ENCODE results near the gene OSBPL2. TPM values are rescaled to one million over a fixed set of nuclear protein-coding genes. Genes with fewer than 3 reads are reported as not detected.

Gene OSBPL2
- polyA plus RNA-seq, 1 donor (not counting 4 experiments of a cell fraction or from before 2014, with no cell fraction given) = 15.9 TPM

DNA sequence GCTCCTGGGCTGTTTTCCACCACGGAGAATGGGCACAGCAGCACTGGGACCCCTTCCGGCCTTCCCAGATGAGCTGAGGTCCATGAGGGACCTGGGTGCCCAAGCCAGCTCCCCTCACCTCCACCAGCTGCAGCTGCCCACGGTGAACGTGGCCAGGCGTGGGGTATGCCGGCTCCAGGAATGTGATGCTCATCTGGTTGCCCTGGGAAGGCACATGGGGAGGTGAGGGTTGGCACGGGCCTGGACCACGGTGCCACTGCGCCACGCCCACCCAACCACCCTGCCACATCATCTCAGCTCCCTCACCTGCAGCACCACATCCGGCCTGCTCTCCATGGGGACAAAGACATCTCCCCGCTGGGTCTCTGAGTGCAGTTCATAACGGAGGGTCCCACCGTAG is 88.2 kb downstream of the OSBPL2 start:
- Histone ChIP-seq H3K4me2 (ENCODE audit: control insufficient read depth, extremely low read depth, insufficient read depth, low read depth, low read length) (no peak overlapping the region), H3K9me3 (ENCODE audit: control insufficient read depth, low read depth, low read length) (no peaks in the 10 kb centered on the region), H3K36me3 (ENCODE audit: control insufficient read depth in 2 of 2, extremely low read depth in 1 of 2, insufficient read depth in 2 of 2, low read length in 2 of 2) (peaks cover 53 to 58% of the 10 kb centered on the region in 2 experiments), H3K9ac (ENCODE audit: control insufficient read depth, extremely low read depth, insufficient read depth, low read length) (no peak overlapping the region), H4K20me1 (ENCODE audit: control insufficient read depth, extremely low read depth, insufficient read depth, low read length) (no peaks in the 10 kb centered on the region), H3K4me1 (ENCODE audit: control insufficient read depth, extremely low read depth, insufficient read depth, low read length) (no peaks in the 10 kb centered on the region), H3K27me3 (ENCODE audit: control insufficient read depth, extremely low read depth, insufficient read depth, low read length) (no peaks in the 10 kb centered on the region), H3K27ac (ENCODE audit: control insufficient read depth, insufficient read depth, low read length) (no peak overlapping the region), H3K79me2 (ENCODE audit: control insufficient read depth, insufficient read depth, low read length) (no peaks in the 10 kb centered on the region), H2AFZ (ENCODE audit: control insufficient read depth, low read length) (no peak overlapping the region), H3K4me3 (ENCODE audit: control insufficient read depth in 2 of 3, extremely low read depth in 1 of 3, insufficient read depth in 2 of 3, low read depth in 1 of 3, low read length in 3 of 3) (no peak overlapping the region), H3K9me1 (ENCODE audit: control insufficient read depth, extremely low read depth, insufficient read depth, low read length) (no peaks in the 10 kb centered on the region)
- FAIRE-seq (no peak), DNase-seq (ENCODE audit: low read depth, low spot score) (no peak)
- no peak for TF ChIP-seq EZH2 (IDR thresholded peaks at IDR 0.05; ENCODE audit: low read length)
- TF ChIP-seq, protein P1, sequence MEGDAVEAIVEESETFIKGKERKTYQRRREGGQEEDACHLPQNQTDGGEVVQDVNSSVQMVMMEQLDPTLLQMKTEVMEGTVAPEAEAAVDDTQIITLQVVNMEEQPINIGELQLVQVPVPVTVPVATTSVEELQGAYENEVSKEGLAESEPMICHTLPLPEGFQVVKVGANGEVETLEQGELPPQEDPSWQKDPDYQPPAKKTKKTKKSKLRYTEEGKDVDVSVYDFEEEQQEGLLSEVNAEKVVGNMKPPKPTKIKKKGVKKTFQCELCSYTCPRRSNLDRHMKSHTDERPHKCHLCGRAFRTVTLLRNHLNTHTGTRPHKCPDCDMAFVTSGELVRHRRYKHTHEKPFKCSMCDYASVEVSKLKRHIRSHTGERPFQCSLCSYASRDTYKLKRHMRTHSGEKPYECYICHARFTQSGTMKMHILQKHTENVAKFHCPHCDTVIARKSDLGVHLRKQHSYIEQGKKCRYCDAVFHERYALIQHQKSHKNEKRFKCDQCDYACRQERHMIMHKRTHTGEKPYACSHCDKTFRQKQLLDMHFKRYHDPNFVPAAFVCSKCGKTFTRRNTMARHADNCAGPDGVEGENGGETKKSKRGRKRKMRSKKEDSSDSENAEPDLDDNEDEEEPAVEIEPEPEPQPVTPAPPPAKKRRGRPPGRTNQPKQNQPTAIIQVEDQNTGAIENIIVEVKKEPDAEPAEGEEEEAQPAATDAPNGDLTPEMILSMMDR (optimal IDR thresholded peaks at IDR 0.05 in 1 of 3, IDR thresholded peaks at IDR 0.05 in 1 of 3, conservative IDR thresholded peaks at IDR 0.05 in 1 of 3; ENCODE audit: extremely low read depth in 1 of 3, insufficient read depth in 2 of 3, low read length in 3 of 3) = no peak
- dilution Hi-C loops (cut with MboI; ENCODE audit: extremely low pct_ligation_motif_present, low sequenced_read_pairs) = no loop called here

DNA sequence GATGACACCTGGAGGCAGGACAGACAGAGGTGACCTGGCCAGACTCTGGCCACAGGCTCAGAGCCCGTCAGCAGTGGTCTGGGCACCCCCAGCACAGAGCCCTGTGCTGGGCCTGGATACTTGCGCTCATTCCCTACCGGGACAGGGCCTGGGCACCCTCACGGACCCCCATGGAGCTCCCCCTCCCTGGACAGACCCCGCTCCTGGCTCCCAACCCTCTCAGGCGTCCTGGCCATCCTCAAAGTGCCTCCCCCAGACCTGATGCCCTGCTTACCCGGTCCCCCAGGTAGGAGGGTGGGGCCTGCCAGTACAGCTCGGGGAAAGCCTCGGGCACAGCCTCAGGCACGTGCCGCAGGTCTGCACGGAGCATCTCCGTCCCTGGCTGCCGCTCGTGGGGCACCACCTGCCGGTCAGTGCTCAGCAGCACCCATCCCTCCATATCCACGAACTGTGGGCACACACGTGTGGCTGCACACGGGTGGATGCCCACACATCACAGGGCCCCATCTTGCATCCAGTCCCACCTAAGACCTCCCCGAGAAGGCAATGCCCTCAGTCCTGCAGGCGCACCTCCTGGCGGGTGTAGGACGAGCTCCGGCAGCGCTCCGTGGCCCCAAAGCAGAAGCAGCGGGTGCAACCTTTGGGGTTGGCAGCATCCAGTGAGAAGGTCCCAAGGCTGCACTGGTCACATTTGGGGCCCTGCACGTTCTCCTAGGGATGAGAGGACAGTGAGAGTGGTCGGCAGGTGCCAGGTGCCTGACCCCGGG is 88.8 kb downstream of the OSBPL2 start:
- Histone ChIP-seq H3K4me1 (ENCODE audit: control insufficient read depth, extremely low read depth, insufficient read depth, low read length) (no peaks in the 10 kb centered on the region), H3K36me3 (ENCODE audit: control insufficient read depth in 2 of 2, extremely low read depth in 1 of 2, insufficient read depth in 2 of 2, low read length in 2 of 2) (peaks cover 53 to 62% of the 10 kb centered on the region in 2 experiments), H2AFZ (ENCODE audit: control insufficient read depth, low read length) (no peak overlapping the region), H3K79me2 (ENCODE audit: control insufficient read depth, insufficient read depth, low read length) (no peaks in the 10 kb centered on the region), H3K9ac (ENCODE audit: control insufficient read depth, extremely low read depth, insufficient read depth, low read length) (no peak overlapping the region), H3K4me3 (ENCODE audit: control insufficient read depth in 2 of 3, extremely low read depth in 1 of 3, insufficient read depth in 2 of 3, low read depth in 1 of 3, low read length in 3 of 3) (no peak overlapping the region), H3K27ac (ENCODE audit: control insufficient read depth, insufficient read depth, low read length) (no peak overlapping the region), H3K9me1 (ENCODE audit: control insufficient read depth, extremely low read depth, insufficient read depth, low read length) (no peaks in the 10 kb centered on the region), H4K20me1 (ENCODE audit: control insufficient read depth, extremely low read depth, insufficient read depth, low read length) (no peaks in the 10 kb centered on the region), H3K9me3 (ENCODE audit: control insufficient read depth, low read depth, low read length) (no peaks in the 10 kb centered on the region), H3K4me2 (ENCODE audit: control insufficient read depth, extremely low read depth, insufficient read depth, low read depth, low read length) (no peak overlapping the region), H3K27me3 (ENCODE audit: control insufficient read depth, extremely low read depth, insufficient read depth, low read length) (no peaks in the 10 kb centered on the region)
- TF ChIP-seq, protein P1 (optimal IDR thresholded peaks at IDR 0.05 in 1 of 3, IDR thresholded peaks at IDR 0.05 in 1 of 3, conservative IDR thresholded peaks at IDR 0.05 in 1 of 3; ENCODE audit: extremely low read depth in 1 of 3, insufficient read depth in 2 of 3, low read length in 3 of 3) = no peak
- no peak for TF ChIP-seq EZH2 (IDR thresholded peaks at IDR 0.05; ENCODE audit: low read length)
- no peak for DNase-seq (ENCODE audit: low read depth, low spot score)
- dilution Hi-C loops (cut with MboI; ENCODE audit: extremely low pct_ligation_motif_present, low sequenced_read_pairs) = no loop called here
- no peak for FAIRE-seq

Data from keratinocyte (primary cell).